ENCODE results near the gene TMEM31. TPM values are rescaled to one million over a fixed set of nuclear protein-coding genes. Genes with fewer than 3 reads are reported as not detected.
A peak's percentile ranks its signal among the peaks of the same experiment; 100 is the strongest.

TMEM31 gene
- total and polyA plus RNA-seq, 10 of the 15 experiments (the other 5 are each of a cell fraction or from before 2014, with no cell fraction given), result 0.18 TPM; not detected in 9

- intact Hi-C loops (cut with micrococcal nuclease; ENCODE audit: unreplicated experiment), result loop anchor here (5.0 kb wide), 1 partner anchor 427 kb away; the partner anchor contains the start of gene ZCCHC18
- H3K4me2 ChIP-seq (ENCODE audit: control insufficient read depth, insufficient read depth), result peak overlapping the region; percentile 4; the same call in 1 of the 2 replicates
- no peak for ATAC-seq
- FAIRE-seq, result no peak
- POLR2A ChIA-PET, result interaction anchor here (0.7 to 1.4 kb wide), 2 partner anchors 55 to 263 kb away, joined by 3 read pairs; no protein-coding TSS in a partner anchor
- no peaks in the 10 kb centered on the region for H3K4me1 ChIP-seq (ENCODE audit: control insufficient read depth, insufficient read depth, low read length)
- RAD21 ChIA-PET (ENCODE audit: unreplicated experiment), result interaction anchor here (1.0 to 1.4 kb wide), 2 partner anchors 22 to 146 kb away, joined by 3 to 5 read pairs; no protein-coding TSS in a partner anchor
- peaks cover 26% of the 10 kb centered on the region for H3K79me2 ChIP-seq (ENCODE audit: control insufficient read depth, insufficient read depth, low read length)
- H3K27me3 ChIP-seq (replicated peaks in 1 of 2; ENCODE audit: control insufficient read depth in 2 of 2, insufficient read depth in 2 of 2, low read length in 1 of 2), result no peaks in the 10 kb centered on the region
- no peaks in the 10 kb centered on the region for H4K20me1 ChIP-seq (ENCODE audit: control insufficient read depth, insufficient read depth)
- in situ Hi-C loops (cut with MboI), result loop anchor here (10.0 kb wide), 1 partner anchor 469 kb away; the partner anchor contains the start of gene SLC25A53
- H2AFZ ChIP-seq (ENCODE audit: control insufficient read depth, low read depth, low read length), result no peak overlapping the region
- peak overlapping the region; percentile 74 for H3K9ac ChIP-seq (ENCODE audit: control insufficient read depth, insufficient read depth, low read length)
- 0 out of 4 replicates have a peak, but pooled peaks cover 0 to 3% of the 10 kb centered on the region in 2 experiments for H3K36me3 ChIP-seq (ENCODE audit: control insufficient read depth in 2 of 2, insufficient read depth in 2 of 2, low read length in 1 of 2)
- H3K27ac ChIP-seq (ENCODE audit: control insufficient read depth, insufficient read depth), result peak overlapping the region; percentile 74; the same call in 1 of the 2 replicates
- SMC1A ChIA-PET (ENCODE audit: uncharacterized antibody, unreplicated experiment), result interaction anchor here (0.9 to 1.0 kb wide), 2 partner anchors 18 to 56 kb away, joined by 3 to 4 read pairs; no protein-coding TSS in a partner anchor
- no peaks in the 10 kb centered on the region; the same call in 2 of the 3 replicates for H3K9me3 ChIP-seq (replicated peaks; ENCODE audit: control insufficient read depth, insufficient read depth, low read length)
- CTCF ChIA-PET, result interaction anchor here (1.0 kb wide), 1 partner anchor 55 kb away, joined by 3 read pairs; no protein-coding TSS in a partner anchor
- peak overlapping the region; percentile 71 for H3K4me3 ChIP-seq
- BruUV-seq (replicated peaks), result no TSS peak
- DNase-seq (ENCODE audit: low read depth, low spot score), result no peak
- 29% methylated on average over 5 of the region's 5 CpGs for WGBS (ENCODE audit: insufficient coverage, insufficient replicate concordance, low lambda C conversion rate, missing lambda C conversion rate)
- no peak for TF ChIP-seq ZNF274 (IDR thresholded peaks at IDR 0.05; ENCODE audit: insufficient read depth, insufficient read length)
- no peak for TF ChIP-seq CTCF (IDR thresholded peaks at IDR 0.05 in 2 of 3, conservative IDR thresholded peaks at IDR 0.05 in 1 of 3; ENCODE audit: control insufficient read depth in 2 of 3, extremely low read depth in 1 of 3, insufficient read depth in 1 of 3, low read depth in 3 of 3, low read length in 3 of 3)
- no peak for TF ChIP-seq SMAD1 (IDR thresholded peaks at IDR 0.05; ENCODE audit: low read depth, partially characterized antibody)
- no peak for TF ChIP-seq BCLAF1 (IDR thresholded peaks at IDR 0.05)
- TF ChIP-seq FOXK2 (IDR thresholded peaks at IDR 0.05), result no peak
- no peak for TF ChIP-seq CREB1 (IDR thresholded peaks at IDR 0.05; ENCODE audit: low read depth)
- no peak for TF ChIP-seq ZNF622 (IDR thresholded peaks at IDR 0.05)
- TF ChIP-seq GATAD2B (conservative IDR thresholded peaks at IDR 0.05; ENCODE audit: low read depth), result no peak
- no peak for TF ChIP-seq CUX1 (IDR thresholded peaks at IDR 0.05; ENCODE audit: insufficient replicate concordance, low read depth, low read length)
- TF ChIP-seq WRNIP1 (IDR thresholded peaks at IDR 0.05; ENCODE audit: borderline replicate concordance, low read depth, low read length), result no peak
- no peak for TF ChIP-seq ZZZ3 (IDR thresholded peaks at IDR 0.05; ENCODE audit: control insufficient read depth, insufficient read length, low read depth)
- TF ChIP-seq EP300 (IDR thresholded peaks at IDR 0.05; ENCODE audit: borderline replicate concordance in 1 of 2, control insufficient read depth in 1 of 2, low read depth in 2 of 2, low read length in 2 of 2), result no peak
- TF ChIP-seq IKZF1 (conservative IDR thresholded peaks at IDR 0.05), result no peak
Observed at GRCh38 chrX:103685396-103685795, 25.3 kb upstream of the TMEM31 start.

All from GM12878 (cell line).